ENCODE measurements around the gene DNMT3B.

DNMT3B gene

DNA sequence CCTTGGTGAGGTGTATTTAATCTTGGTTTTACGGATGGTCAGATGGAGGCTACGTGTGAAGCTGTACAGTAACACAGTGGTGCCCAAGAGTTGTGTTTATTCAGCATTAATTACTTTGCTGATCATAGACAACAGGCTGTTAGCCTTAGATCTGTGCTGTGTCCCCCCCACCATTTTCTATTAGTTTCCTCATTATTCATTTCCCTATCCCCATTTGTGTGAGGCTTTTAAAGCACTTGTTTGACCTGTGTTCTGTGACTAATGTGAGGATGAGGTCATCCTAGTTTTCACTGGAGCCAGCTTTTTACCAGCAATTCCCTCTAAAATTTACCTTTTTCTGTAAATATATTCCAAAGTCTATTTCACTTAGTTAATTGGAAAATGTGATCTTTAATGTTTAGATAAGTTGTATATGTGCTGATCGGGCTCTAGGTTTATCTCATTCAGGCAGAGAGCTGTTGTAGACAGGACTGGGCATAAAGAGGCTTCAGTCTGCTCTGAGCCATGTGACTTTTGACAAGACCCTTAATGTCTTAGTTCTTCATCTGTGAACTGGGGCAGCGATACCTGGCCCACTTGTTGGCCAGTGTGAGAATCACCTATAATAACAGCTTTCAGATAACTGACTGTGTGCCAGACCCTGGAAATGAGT lies 66.0 kb downstream of the DNMT3B start:
- DNase-seq = no peak

GRCh38 chr20:32829311-32830005 lies 67.3 kb downstream of the DNMT3B start:
- no peak for DNase-seq

GRCh38 chr20:32830437-32830836 lies 68.3 kb downstream of the DNMT3B start:
- no peak for DNase-seq

GRCh38 chr20:32831982-32832381 lies 69.8 kb downstream of the DNMT3B start:
- DNase-seq = no peak

GRCh38 chr20:32832664-32833063 lies 70.5 kb downstream of the DNMT3B start:
- no peak for DNase-seq

- no peak for DNase-seq
Observed at GRCh38 chr20:32834972-32835371, 72.8 kb downstream of the DNMT3B start.

DNA sequence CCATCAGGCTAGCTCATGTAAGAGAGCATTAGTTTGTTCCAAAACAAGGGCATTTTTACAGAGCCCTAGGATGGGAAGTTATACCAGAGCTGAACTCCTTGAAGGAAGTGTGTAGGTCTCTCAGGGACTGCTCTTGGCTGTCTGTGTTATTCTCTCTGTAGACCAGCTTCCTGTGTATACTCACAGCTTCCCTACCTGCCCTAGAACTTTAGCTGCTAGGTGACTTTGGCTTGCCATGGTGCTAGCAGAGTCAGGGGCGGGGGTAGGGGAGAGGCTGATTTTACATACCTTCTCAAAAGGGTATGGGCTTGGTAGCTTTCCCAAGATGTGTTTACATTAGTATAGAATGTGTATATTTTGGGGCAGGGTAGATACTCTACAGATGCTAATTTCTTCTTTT lies 75.0 kb downstream of the DNMT3B start:
- no peak for DNase-seq

- no peak for DNase-seq
Observed at GRCh38 chr20:32839227-32839981, 77.2 kb downstream of the DNMT3B start.

GRCh38 chr20:32839982-32840285 lies 77.7 kb downstream of the DNMT3B start:
- DNase-seq = no peak

DNA sequence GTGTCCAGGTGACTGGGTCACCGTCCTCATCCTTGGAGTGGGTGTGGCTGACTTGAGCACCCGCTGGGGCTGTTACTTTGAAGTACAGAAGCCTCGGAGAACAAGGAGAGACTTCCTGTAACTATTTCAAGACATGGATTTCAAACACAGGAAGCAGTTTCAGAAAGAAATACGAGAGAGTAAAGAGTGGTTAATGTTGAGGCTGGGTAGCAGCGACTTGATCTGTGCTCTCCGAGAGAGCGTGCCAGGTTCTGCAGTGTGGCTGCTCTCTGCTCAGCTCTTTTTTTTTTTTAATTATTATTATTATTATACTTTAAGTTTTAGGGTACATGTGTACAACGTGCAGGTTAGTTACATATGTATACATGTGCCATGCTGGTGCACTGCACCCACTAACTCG lies 79.0 kb downstream of the DNMT3B start:
- DNase-seq = no peak

- no peak for DNase-seq
Observed at GRCh38 chr20:32841632-32842031, 79.4 kb downstream of the DNMT3B start.

GRCh38 chr20:32842688-32843524 lies 80.7 kb downstream of the DNMT3B start:
- no peak for DNase-seq

GRCh38 chr20:32845786-32846185 lies 83.6 kb downstream of the DNMT3B start:
- no peak for DNase-seq

- DNase-seq = no peak
Observed at GRCh38 chr20:32846852-32847251, 84.7 kb downstream of the DNMT3B start.

GRCh38 chr20:32847964-32848363 lies 85.8 kb downstream of the DNMT3B start:
- DNase-seq = no peak

DNA sequence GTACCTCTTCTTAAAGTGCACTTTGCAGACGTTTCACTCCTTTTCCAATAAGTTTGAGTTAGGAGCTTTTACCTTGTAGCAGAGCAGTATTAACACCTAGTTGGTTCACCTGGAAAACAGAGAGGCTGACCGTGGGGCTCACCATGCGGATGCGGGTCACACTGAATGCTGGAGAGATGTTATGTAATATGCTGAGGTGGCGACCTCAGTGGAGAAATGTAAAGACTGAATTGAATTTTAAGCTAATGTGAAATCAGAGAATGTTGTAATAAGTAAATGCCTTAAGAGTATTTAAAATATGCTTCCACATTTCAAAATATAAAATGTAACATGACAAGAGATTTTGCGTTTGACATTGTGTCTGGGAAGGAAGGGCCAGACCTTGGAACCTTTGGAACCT lies 86.7 kb downstream of the DNMT3B start:
- no peak for DNase-seq

DNA sequence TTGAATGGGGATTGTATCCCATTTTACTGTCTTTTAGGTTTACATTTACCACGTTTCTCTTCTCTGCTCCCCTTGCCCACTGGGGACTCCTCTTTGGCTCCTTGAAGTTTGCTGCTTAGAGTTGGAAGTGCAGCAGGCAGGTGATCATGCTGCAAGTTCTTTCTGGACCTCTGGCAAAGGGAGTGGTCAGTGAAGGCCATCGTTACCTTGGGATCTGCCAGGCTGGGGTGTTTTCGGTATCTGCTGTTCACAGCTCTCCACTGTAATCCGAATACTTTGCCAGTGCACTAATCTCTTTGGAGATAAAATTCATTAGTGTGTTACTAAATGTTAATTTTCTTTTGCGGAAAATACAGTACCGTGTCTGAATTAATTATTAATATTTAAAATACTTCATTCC lies 87.4 kb downstream of the DNMT3B start:
- no peak for DNase-seq

DNA sequence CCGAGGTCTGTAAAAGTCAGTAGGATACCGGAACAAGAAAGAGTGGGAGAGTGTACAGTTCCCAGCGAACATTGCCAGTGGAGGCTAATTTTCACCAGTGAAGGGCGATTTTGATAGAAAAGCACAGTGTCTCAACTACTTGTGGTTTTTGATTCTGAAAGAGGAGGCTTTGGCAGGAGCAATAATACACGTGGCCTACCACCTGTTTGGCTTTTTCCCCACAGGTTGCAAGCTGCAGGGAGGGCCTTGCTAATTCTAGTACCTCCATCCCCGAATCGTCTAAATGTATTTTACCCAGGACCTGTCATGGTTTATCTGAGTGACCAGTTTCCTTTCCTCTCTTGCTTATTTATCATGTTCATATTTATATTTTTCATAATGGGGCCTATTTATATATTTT lies 93.2 kb downstream of the DNMT3B start:
- no peak for DNase-seq

DNA sequence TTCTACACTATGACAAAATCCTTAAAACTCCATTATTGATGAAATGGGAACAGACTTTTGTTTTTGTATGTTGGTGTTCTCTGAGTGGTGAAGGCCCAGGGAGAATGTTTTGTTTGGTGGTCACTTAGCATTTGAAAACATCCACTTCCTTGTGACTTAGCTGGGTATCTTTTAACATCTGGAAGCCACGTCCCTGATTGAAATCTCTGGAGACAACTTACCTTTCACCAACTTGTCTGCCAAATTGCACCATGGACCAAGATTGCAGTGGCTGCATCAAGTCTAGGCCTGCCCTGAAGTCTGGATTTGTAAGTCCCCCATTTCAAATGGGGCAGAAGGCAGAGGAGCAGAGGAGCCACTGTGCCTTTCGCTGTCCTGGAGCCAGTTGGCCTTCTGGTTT lies 96.0 kb downstream of the DNMT3B start:
- DNase-seq = no peak

Measured in activated effector memory CD4-positive, alpha-beta T cell treated with anti-CD3 and anti-CD28 coated beads, Interleukin-2, amount 50 U/mL, for 16 hours (primary cell).